Tibial nerve (tissue), 3 donors: Measurements from ENCODE around the gene PRKAG3.

Experiments
- POLR2A ChIP-seq, 2 donors: fragments of 450-650 bp; IDR thresholded peaks; one replicate each; pipeline ENCODE4 v1.6.1; 2017; ENCODE audit warnings: antibody characterized with exemption in 2 of 2, mild to moderate bottlenecking in 2 of 2, moderate library complexity in 2 of 2
- TF ChIP-seq, protein P1 (sequence below), 5 experiments: fragments of 200-600 bp in 3 of 5; fragments of 450-650 bp in 2 of 5; sonication (generic) in 3 of 5; IDR thresholded peaks; one replicate each; pipeline ENCODE4 v1.5.1; 2016 to 2019; ENCODE audit warnings: antibody characterized with exemption in 5 of 5, mild to moderate bottlenecking in 3 of 5, moderate library complexity in 2 of 5

DNA sequence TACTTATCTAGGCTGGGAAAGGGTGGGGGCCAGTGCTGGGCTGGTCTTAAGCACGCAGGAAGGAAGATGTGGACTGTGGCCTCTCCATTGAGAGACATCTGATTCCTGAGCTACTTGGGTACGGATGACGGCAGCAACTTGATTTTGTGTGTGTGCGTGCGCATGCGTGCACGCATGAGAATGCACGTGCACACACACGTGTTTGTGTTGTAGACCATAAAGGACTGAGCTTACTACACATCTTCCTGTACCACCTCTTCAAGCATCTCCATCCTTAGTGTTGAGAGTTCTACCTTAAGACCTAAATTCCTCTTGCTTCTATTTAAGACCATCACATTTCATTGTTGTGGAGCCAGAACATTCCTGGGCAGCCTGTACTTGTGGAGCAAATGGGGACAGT is 37.5 kb upstream of the PRKAG3 start:
- TF ChIP-seq, protein P1, sequence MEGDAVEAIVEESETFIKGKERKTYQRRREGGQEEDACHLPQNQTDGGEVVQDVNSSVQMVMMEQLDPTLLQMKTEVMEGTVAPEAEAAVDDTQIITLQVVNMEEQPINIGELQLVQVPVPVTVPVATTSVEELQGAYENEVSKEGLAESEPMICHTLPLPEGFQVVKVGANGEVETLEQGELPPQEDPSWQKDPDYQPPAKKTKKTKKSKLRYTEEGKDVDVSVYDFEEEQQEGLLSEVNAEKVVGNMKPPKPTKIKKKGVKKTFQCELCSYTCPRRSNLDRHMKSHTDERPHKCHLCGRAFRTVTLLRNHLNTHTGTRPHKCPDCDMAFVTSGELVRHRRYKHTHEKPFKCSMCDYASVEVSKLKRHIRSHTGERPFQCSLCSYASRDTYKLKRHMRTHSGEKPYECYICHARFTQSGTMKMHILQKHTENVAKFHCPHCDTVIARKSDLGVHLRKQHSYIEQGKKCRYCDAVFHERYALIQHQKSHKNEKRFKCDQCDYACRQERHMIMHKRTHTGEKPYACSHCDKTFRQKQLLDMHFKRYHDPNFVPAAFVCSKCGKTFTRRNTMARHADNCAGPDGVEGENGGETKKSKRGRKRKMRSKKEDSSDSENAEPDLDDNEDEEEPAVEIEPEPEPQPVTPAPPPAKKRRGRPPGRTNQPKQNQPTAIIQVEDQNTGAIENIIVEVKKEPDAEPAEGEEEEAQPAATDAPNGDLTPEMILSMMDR (IDR thresholded peaks at IDR 0.05): no peak
- no peak for TF ChIP-seq POLR2A (IDR thresholded peaks at IDR 0.05)
